BE2C (cell line): ENCODE measurements around the gene KLHL25.

Source experiments
- DNase-seq: peaks from one replicate; pipeline ENCODE4 v3.0.0-alpha.2; 2020
- H3K27me3 ChIP-seq: fragments of 250-450 bp; sonication (Bioruptor Pico); 2 replicates; pipeline ENCODE4 v1.5.1; 2020; ENCODE audit warnings: mild to moderate bottlenecking
- H3K36me3 ChIP-seq: fragments of 250-450 bp; sonication (Bioruptor Pico); 2 replicates; pipeline ENCODE4 v1.5.1; 2020; ENCODE audit warnings: mild to moderate bottlenecking
- H3K4me1 ChIP-seq: fragments of 250-450 bp; sonication (Bioruptor Pico); 2 replicates; pipeline ENCODE4 v1.5.1; 2020
- H3K4me3 ChIP-seq: 2 replicates; pipeline ENCODE4 v1.5.1; 2011; ENCODE audit warnings: low read depth, low read length
- H3K9me3 ChIP-seq: fragments of 250-450 bp; sonication (Bioruptor Pico); 2 replicates; pipeline ENCODE4 v1.5.1; 2020
- CTCF ChIP-seq: IDR thresholded peaks from 2 replicates; pipeline ENCODE4 v1.5.1; 2012; ENCODE audit warnings: mild to moderate bottlenecking, low read depth, low read length

Gene KLHL25

GRCh38 chr15:85788771-85789495 lies 5.8 kb downstream of the KLHL25 start:
- DNase-seq = no peak

GRCh38 chr15:85786781-85787114 lies 8.0 kb downstream of the KLHL25 start:
- Histone ChIP-seq H3K36me3 (no peaks in the 10 kb centered on the region), H3K27me3 (no peaks in the 10 kb centered on the region), H3K4me1 (peaks cover 7% of the 10 kb centered on the region), H3K4me3 (no peak overlapping the region), H3K9me3 (no peaks in the 10 kb centered on the region)
- no peak for TF ChIP-seq CTCF
- no peak for DNase-seq

More at GRCh38 chr15:85788771-85789495, 5.8 kb downstream of the KLHL25 start:
- H3K36me3 ChIP-seq = no peaks in the 10 kb centered on the region
- peaks cover 7% of the 10 kb centered on the region for H3K4me1 ChIP-seq
- H3K4me3 ChIP-seq = no peak overlapping the region
- no peak for TF ChIP-seq CTCF
- H3K9me3 ChIP-seq = no peaks in the 10 kb centered on the region
- H3K27me3 ChIP-seq = no peaks in the 10 kb centered on the region

GRCh38 chr15:85785887-85786780 lies 8.6 kb downstream of the KLHL25 start:
- Histone ChIP-seq H3K4me3 (no peak overlapping the region), H3K36me3 (no peaks in the 10 kb centered on the region), H3K27me3 (no peaks in the 10 kb centered on the region), H3K9me3 (no peaks in the 10 kb centered on the region), H3K4me1 (peaks cover 7% of the 10 kb centered on the region)
- no peak for TF ChIP-seq CTCF
- no peak for DNase-seq

GRCh38 chr15:85782064-85782463 lies 12.7 kb downstream of the KLHL25 start:
- H3K36me3 ChIP-seq = no peaks in the 10 kb centered on the region
- DNase-seq = no peak
- no peak for TF ChIP-seq CTCF

GRCh38 chr15:85781099-85781498 lies 13.6 kb downstream of the KLHL25 start:
- no peak for TF ChIP-seq CTCF
- H3K4me1 ChIP-seq = peaks cover 2% of the 10 kb centered on the region; the same call in 1 of the 2 replicates
- no peaks in the 10 kb centered on the region for H3K36me3 ChIP-seq

More at GRCh38 chr15:85782064-85782463, 12.7 kb downstream of the KLHL25 start:
- H3K9me3 ChIP-seq = no peaks in the 10 kb centered on the region
- no peak overlapping the region for H3K4me3 ChIP-seq
- H3K4me1 ChIP-seq = peaks cover 7% of the 10 kb centered on the region
- no peaks in the 10 kb centered on the region for H3K27me3 ChIP-seq

More at GRCh38 chr15:85781099-85781498, 13.6 kb downstream of the KLHL25 start:
- DNase-seq = no peak
- Histone ChIP-seq H3K9me3 (no peaks in the 10 kb centered on the region), H3K4me3 (no peak overlapping the region), H3K27me3 (no peaks in the 10 kb centered on the region)
